HUES48 (cell line): ENCODE results near the gene VAPB.

ENCODE experiments used
- H3K27ac ChIP-seq: one replicate; pipeline ENCODE4 v1.7.0; 2013; ENCODE audit warnings: low read depth, low read length, inconsistent platforms
- H3K27me3 ChIP-seq: 2 replicates; pipeline ENCODE4 v1.6.1; 2013; ENCODE audit warnings: mild to moderate bottlenecking, low read length; ENCODE audit not compliant: control insufficient read depth, insufficient read depth
- H3K36me3 ChIP-seq: 2 replicates; pipeline ENCODE4 v1.6.1; 2013; ENCODE audit warnings: low read length; ENCODE audit not compliant: control insufficient read depth, insufficient read depth
- H3K4me1 ChIP-seq: 2 replicates; pipeline ENCODE4 v1.6.1; 2013; ENCODE audit warnings: mild to moderate bottlenecking, low read length; ENCODE audit not compliant: control insufficient read depth, insufficient read depth
- H3K4me3 ChIP-seq: 2 replicates; pipeline ENCODE4 v1.5.1; 2013; ENCODE audit warnings: mild to moderate bottlenecking, low read depth, low read length
- H3K9ac ChIP-seq: 2 replicates; pipeline ENCODE4 v1.6.1; 2013; ENCODE audit warnings: mild to moderate bottlenecking, low read depth, low read length, moderate library complexity
- H3K9me3 ChIP-seq: 2 replicates; pipeline ENCODE4 v1.6.1; 2013; ENCODE audit warnings: low read length; ENCODE audit not compliant: control insufficient read depth, insufficient read depth

VAPB gene

DNA sequence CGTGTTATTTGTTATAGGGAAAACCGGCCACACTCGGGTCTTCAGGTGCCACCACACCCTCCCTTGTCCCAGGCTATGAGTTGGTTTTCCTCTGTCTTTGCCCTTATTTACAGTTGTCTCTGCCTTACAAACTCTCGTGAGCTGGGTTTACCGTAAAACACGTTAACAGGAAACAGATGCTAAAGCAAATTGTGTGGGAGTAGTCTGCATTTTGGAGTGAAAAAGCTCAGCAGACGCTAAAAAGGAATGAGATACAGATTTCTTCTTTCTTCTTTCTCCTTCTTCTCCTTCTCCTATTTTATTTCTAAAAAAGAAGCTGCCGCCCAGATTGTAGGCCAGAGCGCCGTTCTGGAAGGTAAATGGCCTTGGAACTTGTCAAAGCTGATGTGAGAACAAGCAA is 74.2 kb downstream of the VAPB start:
- Histone ChIP-seq H3K27ac (no peak overlapping the region), H3K4me3 (no peak overlapping the region), H3K27me3 (no peaks in the 10 kb centered on the region), H3K36me3 (no peaks in the 10 kb centered on the region), H3K9ac (no peak overlapping the region), H3K9me3 (no peaks in the 10 kb centered on the region), H3K4me1 (peaks cover 7% of the 10 kb centered on the region; the same call in 1 of the 2 replicates)

- H3K36me3 ChIP-seq = no peaks in the 10 kb centered on the region
- no peaks in the 10 kb centered on the region for H3K9me3 ChIP-seq
- no peaks in the 10 kb centered on the region for H3K27me3 ChIP-seq
- no peak overlapping the region for H3K4me3 ChIP-seq
- no peak overlapping the region for H3K9ac ChIP-seq
- H3K27ac ChIP-seq = no peak overlapping the region
- H3K4me1 ChIP-seq = no peaks in the 10 kb centered on the region
These were observed 75.8 kb downstream of the VAPB start for GRCh38 chr20:58464838-58465237.

DNA sequence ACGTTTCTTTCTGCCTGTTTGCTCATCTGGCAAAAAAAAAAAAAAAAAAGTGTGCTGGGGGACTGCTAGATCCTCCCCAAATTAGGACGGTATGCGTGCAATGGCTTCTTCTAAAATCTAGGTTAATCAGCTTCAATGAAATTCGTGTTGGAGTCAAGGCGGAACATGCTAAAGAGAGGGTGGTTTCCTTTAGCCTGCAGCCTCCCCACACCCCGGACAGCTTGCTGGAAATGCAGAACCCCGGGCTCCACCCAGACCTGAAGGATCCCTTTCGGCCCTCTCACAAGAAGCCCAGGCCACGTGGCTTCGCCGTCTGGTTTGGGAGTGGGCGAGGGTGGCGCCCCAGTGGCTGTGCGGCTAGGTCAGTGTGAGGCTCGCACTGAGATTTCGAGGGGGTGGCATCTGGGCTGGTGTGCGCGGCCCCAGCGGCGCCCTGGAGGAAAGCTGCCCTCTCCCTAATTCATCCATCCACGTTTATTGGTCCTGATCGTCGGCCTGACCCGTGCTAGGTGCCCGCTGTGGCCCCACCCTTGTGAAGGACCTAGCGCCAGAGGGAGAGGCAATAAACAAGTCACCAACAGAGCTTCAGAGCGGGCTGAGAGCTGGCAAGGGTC is 77.2 kb downstream of the VAPB start:
- Histone ChIP-seq H3K4me3 (no peak overlapping the region), H3K36me3 (no peaks in the 10 kb centered on the region), H3K9ac (no peak overlapping the region), H3K27ac (no peak overlapping the region), H3K4me1 (no peaks in the 10 kb centered on the region), H3K27me3 (no peaks in the 10 kb centered on the region), H3K9me3 (no peaks in the 10 kb centered on the region)

DNA sequence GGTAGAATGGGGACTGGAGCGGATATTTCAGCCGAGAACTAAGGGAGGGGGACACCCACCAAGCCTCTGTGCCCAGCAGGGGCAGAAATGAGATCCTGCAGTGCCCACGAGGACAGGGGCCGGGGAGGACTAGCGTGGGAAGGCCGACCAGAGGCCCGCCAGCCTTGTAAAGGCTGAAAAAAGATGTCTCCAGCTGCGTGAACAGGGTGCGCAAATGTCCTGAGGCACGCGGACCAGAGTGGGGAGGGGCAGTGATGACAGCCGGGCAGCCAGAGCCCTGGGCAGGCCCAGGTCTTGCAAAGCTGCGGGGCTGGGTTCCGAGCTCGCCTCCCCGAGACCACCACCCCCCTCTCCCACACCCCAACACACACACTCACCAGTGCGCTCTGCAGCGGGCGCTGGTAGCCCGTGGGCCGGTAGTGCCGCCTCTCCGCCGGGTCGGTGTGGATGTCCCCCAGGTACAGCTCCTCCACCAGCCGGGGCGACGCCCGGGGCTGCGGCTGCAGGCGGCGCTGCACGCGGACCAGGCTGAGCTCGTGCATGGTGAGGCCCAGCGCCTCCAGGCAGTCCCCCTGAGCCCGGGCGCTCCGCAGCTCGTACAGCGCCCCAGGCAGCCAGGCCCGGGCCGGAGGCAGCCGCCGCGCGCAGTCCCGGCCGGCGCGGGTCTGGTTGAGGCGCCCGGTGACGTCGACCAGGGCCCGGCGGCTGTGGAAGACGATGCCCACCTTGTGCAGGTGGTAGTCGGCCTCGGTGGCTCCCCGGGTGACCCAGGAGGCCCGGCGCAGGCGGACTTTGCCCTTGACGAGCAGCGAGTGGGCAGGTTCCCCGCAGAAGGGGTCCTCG is 77.9 kb downstream of the VAPB start:
- Histone ChIP-seq H3K27ac (no peak overlapping the region), H3K27me3 (no peaks in the 10 kb centered on the region), H3K36me3 (no peaks in the 10 kb centered on the region), H3K9me3 (no peaks in the 10 kb centered on the region), H3K9ac (no peak overlapping the region), H3K4me1 (no peaks in the 10 kb centered on the region), H3K4me3 (no peak overlapping the region)

DNA sequence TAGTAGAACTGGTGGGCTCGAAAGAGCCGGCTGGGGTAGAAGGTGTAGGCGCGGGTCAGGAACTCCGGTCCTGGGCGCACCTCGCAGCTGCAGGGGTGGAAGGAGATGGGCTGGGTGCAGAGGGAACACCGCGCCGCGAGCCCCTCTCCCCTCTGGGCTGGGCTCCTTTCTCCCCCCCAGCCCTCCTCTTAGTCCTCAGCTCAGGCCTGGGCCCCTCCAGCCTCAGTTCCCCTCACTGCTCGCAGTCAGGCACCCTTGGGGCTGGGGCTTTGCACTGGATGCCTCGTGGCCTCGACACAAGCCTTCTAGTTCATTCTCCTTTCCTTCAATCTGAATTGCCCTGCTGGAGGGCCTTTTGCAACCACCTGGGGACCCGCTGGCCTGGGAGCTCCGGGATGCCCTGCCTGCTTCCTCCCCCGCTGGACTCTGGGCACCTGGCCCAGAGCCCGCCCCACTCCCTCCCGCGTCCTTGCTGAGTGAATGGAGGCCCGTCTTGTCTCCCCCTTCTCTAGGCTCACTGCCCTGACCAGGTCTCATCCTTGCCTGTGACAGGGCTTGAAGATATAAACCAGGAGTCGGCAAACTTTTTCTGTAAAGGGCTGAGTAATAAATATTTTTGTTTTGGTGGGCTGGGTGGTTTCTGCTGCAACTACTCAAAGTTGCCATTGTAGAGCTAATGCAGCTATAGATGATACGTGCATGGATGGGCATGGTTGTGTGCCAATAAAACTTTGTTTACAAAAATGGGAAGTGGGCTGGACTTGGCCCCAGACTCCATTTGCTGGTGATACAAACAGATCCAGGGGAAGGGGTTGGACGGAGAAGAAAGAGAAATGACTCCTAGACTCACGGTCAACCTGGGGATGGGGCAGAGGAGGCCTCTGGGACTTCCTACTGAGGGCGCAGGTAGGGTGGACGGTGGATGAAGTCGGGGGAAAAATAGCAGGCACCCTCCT is 78.8 kb downstream of the VAPB start:
- no peak overlapping the region for H3K27ac ChIP-seq
- no peaks in the 10 kb centered on the region for H3K36me3 ChIP-seq

DNA sequence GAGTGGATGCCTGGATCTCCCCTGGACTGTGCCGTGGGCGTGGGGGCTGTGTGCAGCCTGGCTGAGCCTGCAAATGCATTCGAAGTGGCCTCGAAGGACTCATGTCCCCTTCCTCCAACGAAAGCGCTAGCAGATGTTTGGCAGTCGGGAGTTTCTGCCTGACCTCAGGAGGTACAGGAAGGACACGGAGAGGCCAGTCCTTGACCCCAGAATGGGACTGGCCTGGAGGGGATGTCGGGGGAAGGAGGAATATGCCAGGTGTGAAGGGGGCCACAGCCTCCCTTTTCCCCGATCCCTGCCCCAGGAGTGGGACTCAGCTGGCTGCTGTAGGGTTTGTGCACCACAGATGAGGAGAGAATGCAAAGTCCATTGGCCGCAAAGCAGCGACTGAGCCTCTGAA is 80.6 kb downstream of the VAPB start:
- no peaks in the 10 kb centered on the region for H3K4me1 ChIP-seq
- no peak overlapping the region for H3K27ac ChIP-seq
- H3K4me3 ChIP-seq = no peak overlapping the region
- no peak overlapping the region for H3K9ac ChIP-seq
- H3K27me3 ChIP-seq = no peaks in the 10 kb centered on the region
- no peaks in the 10 kb centered on the region for H3K36me3 ChIP-seq
- no peaks in the 10 kb centered on the region for H3K9me3 ChIP-seq

More for the DNA sequence above, 78.8 kb downstream of the VAPB start:
- Histone ChIP-seq H3K9me3 (no peaks in the 10 kb centered on the region), H3K27me3 (no peaks in the 10 kb centered on the region), H3K4me1 (no peaks in the 10 kb centered on the region), H3K4me3 (no peak overlapping the region), H3K9ac (no peak overlapping the region)

- Histone ChIP-seq H3K27ac (no peak overlapping the region), H3K4me3 (no peak overlapping the region), H3K36me3 (no peaks in the 10 kb centered on the region), H3K4me1 (no peaks in the 10 kb centered on the region), H3K9ac (no peak overlapping the region), H3K27me3 (no peaks in the 10 kb centered on the region), H3K9me3 (no peaks in the 10 kb centered on the region)
These were observed 81.5 kb downstream of the VAPB start for GRCh38 chr20:58470336-58471192.

GRCh38 chr20:58471193-58472164 is 82.5 kb downstream of the VAPB start:
- Histone ChIP-seq H3K36me3 (no peaks in the 10 kb centered on the region), H3K27ac (no peak overlapping the region), H3K9me3 (0 out of 2 replicates have a peak, but pooled peaks cover 1% of the 10 kb centered on the region), H3K9ac (no peak overlapping the region), H3K4me3 (no peak overlapping the region), H3K27me3 (no peaks in the 10 kb centered on the region), H3K4me1 (no peaks in the 10 kb centered on the region)

- H3K4me3 ChIP-seq = no peak overlapping the region
- H3K36me3 ChIP-seq = no peaks in the 10 kb centered on the region
- no peaks in the 10 kb centered on the region for H3K27me3 ChIP-seq
- no peak overlapping the region for H3K27ac ChIP-seq
- H3K9me3 ChIP-seq = 0 out of 2 replicates have a peak, but pooled peaks cover 2% of the 10 kb centered on the region
- no peaks in the 10 kb centered on the region for H3K4me1 ChIP-seq
- H3K9ac ChIP-seq = no peak overlapping the region
These were observed 83.4 kb downstream of the VAPB start for GRCh38 chr20:58472273-58473018.
